ENCODE measurements around the gene ERICH3. TPM values are rescaled to one million over a fixed set of nuclear protein-coding genes. Genes with fewer than 3 reads are reported as not detected.

The ERICH3 gene
- total RNA-seq, 2 experiments from 2014 or later: not detected

- no peak for TF ChIP-seq CTCF (IDR thresholded peaks at IDR 0.05)
Measured at GRCh38 chr1:74681001-74681400, 7.4 kb upstream of the ERICH3 start.

GRCh38 chr1:74679811-74680210 is 6.2 kb upstream of the ERICH3 start:
- Histone ChIP-seq H3K9me3 (ENCODE audit: control insufficient read depth in 1 of 2, insufficient read depth in 1 of 2, low read length in 2 of 2) (no peaks in the 10 kb centered on the region), H3K27ac (ENCODE audit: low read depth in 1 of 2, low read length in 2 of 2) (no peak overlapping the region), H3K4me3 (ENCODE audit: low read length) (no peak overlapping the region), H3K4me1 (ENCODE audit: insufficient read depth, low read length) (no peaks in the 10 kb centered on the region), H3K36me3 (ENCODE audit: insufficient read depth, low read length) (no peaks in the 10 kb centered on the region), H3K27me3 (ENCODE audit: control insufficient read depth in 1 of 2, insufficient read depth in 2 of 2, low read length in 2 of 2) (peaks cover 2 to 4% of the 10 kb centered on the region in 2 experiments)
- no peaks in the 10 kb centered on the region for H3K9me3 Mint-ChIP-seq
- H3K4me1 Mint-ChIP-seq (ENCODE audit: low read depth): no peaks in the 10 kb centered on the region
- peaks cover 33% of the 10 kb centered on the region for H3K27me3 Mint-ChIP-seq
- ATAC-seq (ENCODE audit: poor library complexity) (no peak), DNase-seq (no peak)
- intact Hi-C loops (cut with DNase I, micrococcal nuclease): no loop called here
- no peak overlapping the region for H3K4me3 Mint-ChIP-seq
- CTCF ChIA-PET: no interaction called here
- H3K36me3 Mint-ChIP-seq (ENCODE audit: low read depth): no peaks in the 10 kb centered on the region
- no peak overlapping the region for H3K27ac Mint-ChIP-seq
- POLR2A ChIA-PET: no interaction called here
- TF ChIP-seq CTCF (IDR thresholded peaks at IDR 0.05): no peak

More at GRCh38 chr1:74681001-74681400, 7.4 kb upstream of the ERICH3 start:
- no peak overlapping the region for H3K4me3 Mint-ChIP-seq
- H3K4me3 ChIP-seq (ENCODE audit: low read length): no peak overlapping the region
- no peaks in the 10 kb centered on the region for H3K4me1 ChIP-seq (ENCODE audit: insufficient read depth, low read length)
- no peaks in the 10 kb centered on the region for H3K9me3 Mint-ChIP-seq
- H3K4me1 Mint-ChIP-seq (ENCODE audit: low read depth): no peaks in the 10 kb centered on the region
- no peaks in the 10 kb centered on the region for H3K9me3 ChIP-seq (ENCODE audit: control insufficient read depth in 1 of 2, insufficient read depth in 1 of 2, low read length in 2 of 2)
- H3K27me3 Mint-ChIP-seq: peaks cover 21% of the 10 kb centered on the region
- no peaks in the 10 kb centered on the region for H3K36me3 ChIP-seq (ENCODE audit: insufficient read depth, low read length)
- intact Hi-C loops (cut with DNase I, micrococcal nuclease): no loop called here
- ATAC-seq (ENCODE audit: poor library complexity) (no peak), DNase-seq (no peak)
- CTCF ChIA-PET: interaction anchor here (0.6 kb wide), 1 partner anchor 106 kb away, joined by 3 read pairs; no protein-coding TSS in a partner anchor
- no peak overlapping the region for H3K27ac ChIP-seq (ENCODE audit: low read depth in 1 of 2, low read length in 2 of 2)
- H3K27ac Mint-ChIP-seq: no peak overlapping the region
- peaks cover 0 to 4% of the 10 kb centered on the region in 2 experiments for H3K27me3 ChIP-seq (ENCODE audit: control insufficient read depth in 1 of 2, insufficient read depth in 2 of 2, low read length in 2 of 2)
- H3K36me3 Mint-ChIP-seq (ENCODE audit: low read depth): no peaks in the 10 kb centered on the region
- POLR2A ChIA-PET: no interaction called here

- POLR2A ChIA-PET: no interaction called here
- DNase-seq (no peak), ATAC-seq (ENCODE audit: poor library complexity) (no peak)
- no peak for TF ChIP-seq CTCF (IDR thresholded peaks at IDR 0.05)
- H3K36me3 Mint-ChIP-seq (ENCODE audit: low read depth): no peaks in the 10 kb centered on the region
- CTCF ChIA-PET: no interaction called here
- no peaks in the 10 kb centered on the region for H3K4me1 Mint-ChIP-seq (ENCODE audit: low read depth)
- Histone ChIP-seq H3K4me1 (ENCODE audit: insufficient read depth, low read length) (peaks cover 4% of the 10 kb centered on the region), H3K36me3 (ENCODE audit: insufficient read depth, low read length) (no peaks in the 10 kb centered on the region), H3K9me3 (ENCODE audit: control insufficient read depth in 1 of 2, insufficient read depth in 1 of 2, low read length in 2 of 2) (no peaks in the 10 kb centered on the region), H3K27me3 (ENCODE audit: control insufficient read depth in 1 of 2, insufficient read depth in 2 of 2, low read length in 2 of 2) (peaks cover 13 to 20% of the 10 kb centered on the region in 2 experiments), H3K27ac (ENCODE audit: low read depth in 1 of 2, low read length in 2 of 2) (no peak overlapping the region), H3K4me3 (ENCODE audit: low read length) (no peak overlapping the region)
- intact Hi-C loops (cut with DNase I, micrococcal nuclease): no loop called here
- H3K27ac Mint-ChIP-seq: no peak overlapping the region
- H3K27me3 Mint-ChIP-seq: peaks cover 47% of the 10 kb centered on the region
- H3K9me3 Mint-ChIP-seq: no peaks in the 10 kb centered on the region
- no peak overlapping the region for H3K4me3 Mint-ChIP-seq
Measured at GRCh38 chr1:74677926-74678325, 4.3 kb upstream of the ERICH3 start.

Measured in CD4-positive, alpha-beta T cell (primary cell).